Calu3 (cell line): ENCODE measurements around the gene GIGYF1. TPM values are rescaled to one million over a fixed set of nuclear protein-coding genes. Genes with fewer than 3 reads are reported as not detected.

Experiments
- BruUV-seq: library from RNA; stranded (reverse); fragments of 400-500 nt; replicated peaks from 2 replicates; lab custom pipeline; 2021; lab: Mats Ljungman, UMichigan
- CTCF ChIA-PET: fragments of 300-600 bp; sonication (Branson Sonifier 250); formaldehyde crosslinking; loops from one replicate; lab custom pipeline; 2022; ENCODE audit warnings: antibody characterized with exemption; lab: Charles Lee
- DNase-seq: peaks from one replicate; pipeline ENCODE4 v3.0.0; 2022
- H3K27ac Mint-ChIP-seq: one replicate; pipeline ENCODE4 v1.8.0; 2022; ENCODE audit warnings: mixed read lengths; ENCODE audit not compliant: unreplicated experiment
- H3K27me3 Mint-ChIP-seq: one replicate; pipeline ENCODE4 v1.8.0; 2022; ENCODE audit warnings: mixed read lengths; ENCODE audit not compliant: unreplicated experiment
- H3K36me3 Mint-ChIP-seq: one replicate; pipeline ENCODE4 v1.8.0; 2022; ENCODE audit warnings: mild to moderate bottlenecking, moderate library complexity, mixed read lengths; ENCODE audit not compliant: insufficient read depth, unreplicated experiment
- H3K4me1 Mint-ChIP-seq: one replicate; pipeline ENCODE4 v1.8.0; 2022; ENCODE audit warnings: mild to moderate bottlenecking, low read depth, mixed read lengths; ENCODE audit not compliant: unreplicated experiment
- H3K4me3 Mint-ChIP-seq: one replicate; pipeline ENCODE4 v1.8.0; 2022; ENCODE audit warnings: mild to moderate bottlenecking, low read depth, moderate library complexity, mixed read lengths; ENCODE audit not compliant: unreplicated experiment
- H3K9me3 Mint-ChIP-seq: one replicate; pipeline ENCODE4 v1.8.0; 2022; ENCODE audit warnings: low read depth, mixed read lengths; ENCODE audit not compliant: unreplicated experiment
- intact Hi-C: fragments of 100-400 bp; cut with micrococcal nuclease; formaldehyde crosslinking; loops from one replicate; pipeline ENCODE4 v1.10.0; 2022; ENCODE audit not compliant: unreplicated experiment
- total RNA-seq: library from RNA; stranded (reverse); gene quantifications from 2 replicates; pipeline ENCODE4 v1.2.3, GENCODE V29; 2022
- TF ChIP-seq, protein P1 (sequence below): fragments of 200-600 bp; IDR thresholded peaks from one replicate; pipeline ENCODE4 v1.8.0; 2022; ENCODE audit warnings: antibody characterized with exemption; ENCODE audit not compliant: unreplicated experiment

Gene GIGYF1
- total RNA-seq, 1 experiment from 2014 or later: 30.8 TPM

DNA sequence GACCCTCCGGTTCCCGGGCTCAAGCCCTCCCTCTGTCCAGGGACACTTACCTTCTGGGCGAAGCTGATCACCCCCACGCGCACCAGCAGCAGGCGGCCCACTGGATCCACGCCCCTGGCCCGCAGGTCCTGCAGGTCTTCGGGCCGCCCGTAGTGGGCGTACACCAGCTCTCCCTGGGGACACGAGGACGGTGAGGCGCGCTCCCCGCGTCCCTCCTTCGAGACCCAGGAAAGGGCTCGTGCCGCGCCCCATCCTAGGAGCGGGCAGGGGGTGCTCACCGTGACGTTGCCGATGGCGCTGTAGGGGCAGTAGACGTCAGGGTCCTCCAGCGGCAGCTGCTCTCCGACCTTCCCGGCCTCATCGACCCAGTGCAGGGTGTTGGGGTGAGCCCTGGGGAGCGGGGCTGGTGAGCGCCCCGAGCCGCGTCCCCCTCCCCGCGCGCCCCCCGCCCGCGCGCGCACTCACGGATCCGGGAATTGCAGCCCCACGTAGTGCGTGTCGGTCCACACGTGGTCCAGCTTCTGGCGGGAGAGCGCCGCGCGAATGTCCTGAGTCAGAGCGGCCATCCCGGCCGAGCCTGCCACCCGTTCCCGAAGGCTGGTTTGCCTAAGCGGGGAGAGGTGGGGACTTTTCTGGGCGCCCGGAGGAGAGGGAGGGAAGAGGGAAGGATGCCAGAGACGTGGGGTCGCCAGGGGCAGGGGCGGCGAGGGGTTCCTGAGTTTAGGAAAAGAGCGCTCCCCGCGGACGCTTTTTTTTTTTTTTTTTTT lies 60.9 kb downstream of the GIGYF1 start:
- TF ChIP-seq, protein P1, sequence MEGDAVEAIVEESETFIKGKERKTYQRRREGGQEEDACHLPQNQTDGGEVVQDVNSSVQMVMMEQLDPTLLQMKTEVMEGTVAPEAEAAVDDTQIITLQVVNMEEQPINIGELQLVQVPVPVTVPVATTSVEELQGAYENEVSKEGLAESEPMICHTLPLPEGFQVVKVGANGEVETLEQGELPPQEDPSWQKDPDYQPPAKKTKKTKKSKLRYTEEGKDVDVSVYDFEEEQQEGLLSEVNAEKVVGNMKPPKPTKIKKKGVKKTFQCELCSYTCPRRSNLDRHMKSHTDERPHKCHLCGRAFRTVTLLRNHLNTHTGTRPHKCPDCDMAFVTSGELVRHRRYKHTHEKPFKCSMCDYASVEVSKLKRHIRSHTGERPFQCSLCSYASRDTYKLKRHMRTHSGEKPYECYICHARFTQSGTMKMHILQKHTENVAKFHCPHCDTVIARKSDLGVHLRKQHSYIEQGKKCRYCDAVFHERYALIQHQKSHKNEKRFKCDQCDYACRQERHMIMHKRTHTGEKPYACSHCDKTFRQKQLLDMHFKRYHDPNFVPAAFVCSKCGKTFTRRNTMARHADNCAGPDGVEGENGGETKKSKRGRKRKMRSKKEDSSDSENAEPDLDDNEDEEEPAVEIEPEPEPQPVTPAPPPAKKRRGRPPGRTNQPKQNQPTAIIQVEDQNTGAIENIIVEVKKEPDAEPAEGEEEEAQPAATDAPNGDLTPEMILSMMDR: peak; percentile 17
- H3K27me3 Mint-ChIP-seq: no peaks in the 10 kb centered on the region
- CTCF ChIA-PET: interaction anchor here (0.5 to 1.3 kb wide), 6 partner anchors 14 to 74 kb away, joined by 3 to 7 read pairs (median 4); partner anchors contain the start of genes FBXO24, LRCH4, MOSPD3 and POP7
- H3K4me3 Mint-ChIP-seq: peak overlapping the region; percentile 63
- peaks cover 16% of the 10 kb centered on the region for H3K36me3 Mint-ChIP-seq
- peak; percentile 60 for DNase-seq
- no peaks in the 10 kb centered on the region for H3K9me3 Mint-ChIP-seq
- no peak overlapping the region for H3K27ac Mint-ChIP-seq
- H3K4me1 Mint-ChIP-seq: no peaks in the 10 kb centered on the region
- BruUV-seq: no TSS peak
- intact Hi-C loops: no loop called here

DNA sequence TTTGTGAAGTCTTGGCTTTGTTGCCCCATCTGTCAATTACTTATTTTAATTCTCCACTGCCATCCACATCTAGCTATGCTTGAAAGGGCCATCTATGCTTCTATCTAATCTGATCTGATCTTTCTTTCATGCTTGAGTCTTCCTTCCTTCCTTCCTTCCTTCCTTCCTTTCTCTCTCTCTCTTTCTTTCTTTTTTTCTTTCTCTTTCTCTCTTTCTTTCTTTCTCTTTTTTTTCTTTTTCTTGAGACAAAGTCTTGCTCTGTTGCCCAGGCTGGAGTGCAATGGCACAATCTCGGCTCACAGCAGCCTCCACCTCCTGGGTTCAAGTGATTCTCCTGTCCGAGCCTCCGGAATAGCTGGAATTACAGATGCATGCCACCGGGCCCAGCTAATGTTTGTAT lies 64.0 kb downstream of the GIGYF1 start:
- Mint-ChIP-seq H3K4me1 (no peaks in the 10 kb centered on the region), H3K27me3 (no peaks in the 10 kb centered on the region), H3K27ac (no peak overlapping the region), H3K36me3 (peaks cover 16% of the 10 kb centered on the region), H3K9me3 (no peaks in the 10 kb centered on the region), H3K4me3 (no peak overlapping the region)
- no peak for DNase-seq
- intact Hi-C loops: no loop called here
- BruUV-seq: no TSS peak
- CTCF ChIA-PET: interaction anchor here (1.0 kb wide), 1 partner anchor 18 kb away, joined by 4 read pairs; the partner anchor contains the start of gene MOSPD3
- TF ChIP-seq, protein P1: no peak

Other genes starting within 250 kb of the GIGYF1 start
- gene SPACDR, start 230.0 kb downstream of the GIGYF1 start, total RNA-seq: 4.5 and 9.1 TPM in 2 replicates
- 24.4 and 27.3 TPM in 2 replicates for gene TSC22D4, start 215.0 kb downstream of the GIGYF1 start, total RNA-seq
- 0.38 and 0.39 TPM in 2 replicates for gene NYAP1, start 210.3 kb downstream of the GIGYF1 start, total RNA-seq
- gene AGFG2, start 155.0 kb downstream of the GIGYF1 start, total RNA-seq: 45.6 and 63.1 TPM in 2 replicates
- 3.1 and 3.2 TPM in 2 replicates for gene SAP25, start 120.3 kb downstream of the GIGYF1 start, total RNA-seq
- 29.0 and 34.6 TPM in 2 replicates for gene LRCH4, start 108.1 kb downstream of the GIGYF1 start, total RNA-seq
- 0.29 and 0.66 TPM in 2 replicates for gene FBXO24, start 107.9 kb downstream of the GIGYF1 start, total RNA-seq
- 4.4 and 6.1 TPM in 2 replicates for gene PCOLCE, start 91.9 kb downstream of the GIGYF1 start, total RNA-seq
- 11.7 and 14.6 TPM in 2 replicates for gene MOSPD3, start 81.7 kb downstream of the GIGYF1 start, total RNA-seq
- 0.90 and 1.5 TPM in 2 replicates for gene TFR2, start 52.7 kb downstream of the GIGYF1 start, total RNA-seq
- not detected in 2 replicates for gene ACTL6B, start 37.8 kb downstream of the GIGYF1 start, total RNA-seq
- gene GNB2, start 20.5 kb downstream of the GIGYF1 start, total RNA-seq: 129 and 134 TPM in 2 replicates
- 28.2 and 31.9 TPM in 2 replicates for gene POP7, start 11.9 kb upstream of the GIGYF1 start, total RNA-seq
- not detected in 2 replicates for gene EPO, start 26.2 kb upstream of the GIGYF1 start, total RNA-seq
- not detected in 2 replicates for gene ZAN, start 39.3 kb upstream of the GIGYF1 start, total RNA-seq
- gene EPHB4, start 133.3 kb upstream of the GIGYF1 start, total RNA-seq: 63.7 and 72.4 TPM in 2 replicates
- 29.9 and 36.6 TPM in 2 replicates for gene SLC12A9, start 158.5 kb upstream of the GIGYF1 start, total RNA-seq
- gene TRIP6, start 173.1 kb upstream of the GIGYF1 start, total RNA-seq: 50.0 and 63.5 TPM in 2 replicates
- 151 and 157 TPM in 2 replicates for gene SRRT, start 180.9 kb upstream of the GIGYF1 start, total RNA-seq
- gene UFSP1, start 195.5 kb upstream of the GIGYF1 start, total RNA-seq: 3.3 and 4.2 TPM in 2 replicates
- gene ACHE, start 201.6 kb upstream of the GIGYF1 start, total RNA-seq: 3.2 and 11.3 TPM in 2 replicates